ENCODE measurements around the gene SET. TPM values are rescaled to one million over a fixed set of nuclear protein-coding genes. Genes with fewer than 3 reads are reported as not detected.
A peak's percentile ranks its signal among the peaks of the same experiment; 100 is the strongest.

Gene SET
- total RNA-seq, 4 donors from 2014 or later, result 173 to 217 (median 202) TPM

- no peak for TF ChIP-seq CTCF (IDR thresholded peaks at IDR 0.05)
- peak in 1 of 2 donors; percentile 48 for TF ChIP-seq POLR2A (IDR thresholded peaks at IDR 0.05)
- Histone ChIP-seq H3K4me3 (replicated peaks in 1 of 3) (peak overlapping the region; percentile 27 to 51 (median 35)), H3K9me3 (no peaks in the 10 kb centered on the region), H3K27ac (peak overlapping the region; percentile 79 to 99 (median 96)), H3K27me3 (no peaks in the 10 kb centered on the region), H3K4me1 (peaks cover 27 to 43% of the 10 kb centered on the region in 2 donors), H3K36me3 (no peaks in the 10 kb centered on the region)
- intact Hi-C loops (cut with DNase I), result loop anchor here (10.0 kb wide), 1 partner anchor 49 kb away; no protein-coding TSS in a partner anchor
- DNase-seq, result peak; percentile 84 to 86
- WGBS, 2 donors, result 5 to 8% methylated on average over 15 to 21 of the region's 21 CpGs
Measured at GRCh38 chr9:128683340-128684064, 5.5 kb upstream of the SET start.

- intact Hi-C loops (cut with DNase I), result loop anchor here (10.0 kb wide), 1 partner anchor 49 kb away; no protein-coding TSS in a partner anchor
- H3K27ac ChIP-seq, result peak overlapping the region; percentile 79 to 99 (median 96)
- DNase-seq, result no peak
- TF ChIP-seq POLR2A (IDR thresholded peaks at IDR 0.05), result no peak
- TF ChIP-seq CTCF (IDR thresholded peaks at IDR 0.05), result no peak
- H3K27me3 ChIP-seq, result no peaks in the 10 kb centered on the region
- H3K9me3 ChIP-seq, result no peaks in the 10 kb centered on the region
- H3K4me1 ChIP-seq, result peaks cover 27 to 43% of the 10 kb centered on the region in 2 donors
- H3K4me3 ChIP-seq (replicated peaks in 1 of 3), result peak overlapping the region; percentile 27 to 51 (median 35)
- no peaks in the 10 kb centered on the region for H3K36me3 ChIP-seq
- WGBS, 2 donors, result 0 to 3% methylated on average over 3 of the region's 3 CpGs
Measured at GRCh38 chr9:128684065-128684324, 5.0 kb upstream of the SET start.

- H3K27me3 ChIP-seq, result no peaks in the 10 kb centered on the region
- peaks cover 27 to 43% of the 10 kb centered on the region in 2 donors for H3K4me1 ChIP-seq
- peak overlapping the region; percentile 79 to 99 (median 96) for H3K27ac ChIP-seq
- no peaks in the 10 kb centered on the region for H3K9me3 ChIP-seq
- peak overlapping the region; percentile 27 to 51 (median 35) for H3K4me3 ChIP-seq (replicated peaks in 1 of 3)
- intact Hi-C loops (cut with DNase I), result loop anchor here (10.0 kb wide), 1 partner anchor 50 kb away; no protein-coding TSS in a partner anchor
- no peaks in the 10 kb centered on the region for H3K36me3 ChIP-seq
- DNase-seq, result peak; percentile 92 to 94
- WGBS, 2 donors, result 8% methylated on average over 15 of the region's 15 CpGs
- TF ChIP-seq CTCF (IDR thresholded peaks at IDR 0.05) (peak in 1 of 6 experiments; percentile 6), POLR2A (IDR thresholded peaks at IDR 0.05) (peak; percentile 67 to 94)
Measured at GRCh38 chr9:128684325-128685199, 4.5 kb upstream of the SET start.

GRCh38 chr9:128685636-128686489 lies 3.2 kb upstream of the SET start:
- TF ChIP-seq POLR2A (IDR thresholded peaks at IDR 0.05) (no peak), CTCF (IDR thresholded peaks at IDR 0.05) (no peak)
- DNase-seq, result peak in 1 of 2 donors; percentile 45
- intact Hi-C loops (cut with DNase I), result loop anchor here (10.0 kb wide), 1 partner anchor 51 kb away; no protein-coding TSS in a partner anchor
- no peaks in the 10 kb centered on the region for H3K27me3 ChIP-seq
- 61 to 68% methylated on average over 14 to 15 of the region's 17 CpGs for WGBS, 2 donors
- H3K36me3 ChIP-seq, result no peaks in the 10 kb centered on the region
- peaks cover 34 to 49% of the 10 kb centered on the region in 2 donors for H3K4me1 ChIP-seq
- peak overlapping the region; percentile 79 to 99 (median 96) for H3K27ac ChIP-seq
- H3K9me3 ChIP-seq, result no peaks in the 10 kb centered on the region
- H3K4me3 ChIP-seq (replicated peaks in 1 of 3), result no peak overlapping the region
